HG02642 (cell line): ENCODE results near the gene ZBTB20.

Source experiments
- ATAC-seq: cut with Tn5 transposase; IDR thresholded peaks from one replicate; pipeline ENCODE4 v1.9.1; 2021; ENCODE audit warnings: mild to moderate bottlenecking; ENCODE audit not compliant: unreplicated experiment, poor library complexity

ZBTB20 gene

DNA sequence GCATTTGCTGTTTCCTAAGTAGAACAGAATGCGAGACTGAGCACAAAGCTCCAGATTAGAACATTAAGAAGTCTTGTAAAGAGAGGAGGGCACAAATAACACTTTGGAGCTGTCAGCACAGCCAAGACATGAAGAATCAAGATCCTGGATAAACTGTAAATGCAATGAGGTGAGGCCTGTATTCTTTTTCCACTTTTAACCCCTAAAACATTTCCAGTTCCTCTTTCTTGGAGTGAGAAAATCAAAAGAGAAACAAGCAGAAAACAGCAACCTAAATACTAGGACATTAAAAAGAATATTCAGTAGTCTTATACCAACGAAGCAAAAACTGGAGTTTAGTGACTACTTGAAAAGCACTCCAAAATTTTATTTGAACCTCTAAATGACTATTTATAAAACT lies 204.3 kb downstream of the ZBTB20 start:
- ATAC-seq = no peak

GRCh38 chr3:114941626-114942309 lies 205.3 kb downstream of the ZBTB20 start:
- no peak for ATAC-seq

DNA sequence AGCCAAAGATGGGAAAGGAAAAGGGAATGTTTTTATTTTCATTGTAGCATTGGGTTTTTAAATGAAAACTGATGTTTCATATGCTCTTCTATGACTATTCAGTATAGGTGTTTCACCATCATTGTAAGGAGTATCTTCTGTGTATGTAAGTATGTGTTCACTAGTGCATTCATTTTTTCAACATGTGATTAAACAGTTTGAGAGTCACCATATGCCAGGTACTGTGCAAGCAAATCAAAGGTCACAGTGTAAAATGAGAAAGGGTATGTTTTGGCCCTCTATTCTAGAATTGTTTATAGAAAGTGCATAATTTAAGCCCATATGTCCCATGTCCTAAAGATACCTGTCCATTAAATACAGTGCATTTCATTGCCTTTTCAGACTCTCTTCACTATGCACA lies 207.2 kb downstream of the ZBTB20 start:
- ATAC-seq = no peak

DNA sequence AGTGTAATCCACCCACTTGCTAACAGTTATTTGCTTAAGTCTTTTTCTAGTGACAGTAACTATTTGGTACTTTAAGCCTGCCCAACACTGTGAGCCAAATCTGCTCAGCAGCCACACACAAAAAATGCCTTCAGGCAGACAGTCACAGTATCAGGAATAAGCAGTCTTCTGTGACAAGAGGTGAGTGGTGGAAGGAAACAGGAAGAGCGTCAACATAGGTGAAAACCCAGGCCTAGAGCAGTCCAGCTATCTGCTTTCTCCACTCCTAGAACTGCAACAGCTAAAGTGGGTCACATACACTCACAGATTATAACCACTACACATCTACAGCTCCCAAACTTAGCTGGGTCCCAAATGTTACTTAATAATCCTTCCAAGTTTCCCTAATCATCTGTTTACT lies 213.7 kb downstream of the ZBTB20 start:
- no peak for ATAC-seq

DNA sequence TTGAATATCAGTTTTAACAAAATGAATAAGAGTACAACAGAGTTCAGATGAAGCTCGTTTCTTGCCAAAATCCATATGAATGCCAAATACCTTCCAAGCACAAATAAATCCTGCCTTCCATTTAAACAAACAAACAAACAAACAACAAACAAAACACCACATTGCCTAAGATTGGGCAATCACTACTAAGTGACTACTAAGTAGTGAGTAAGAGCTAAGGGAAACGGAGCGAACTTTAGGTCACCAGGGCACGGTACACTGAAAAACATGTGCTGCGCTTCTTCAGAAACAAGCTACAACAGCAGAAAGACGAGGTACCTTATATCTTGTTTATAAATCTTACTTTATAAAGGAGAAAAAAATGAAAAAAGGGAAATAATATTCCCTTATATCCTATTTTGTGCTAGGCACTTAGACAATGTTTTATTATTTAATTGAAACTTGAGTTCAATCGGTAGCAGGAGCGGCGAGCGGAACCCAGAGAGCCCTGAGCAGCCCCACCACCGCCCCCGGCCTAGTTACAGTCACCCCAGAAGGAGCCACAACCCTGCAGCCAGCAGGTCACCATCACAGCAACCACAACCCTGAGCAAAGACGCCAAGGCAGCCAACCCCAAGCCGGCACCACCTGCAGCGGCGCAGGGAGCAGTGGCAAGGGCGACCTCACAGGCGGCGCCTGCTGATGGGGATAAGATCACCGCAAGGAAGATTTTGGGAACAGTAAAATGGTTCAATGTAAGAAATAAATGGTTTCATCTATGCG lies 216.9 kb downstream of the ZBTB20 start:
- ATAC-seq = no peak

DNA sequence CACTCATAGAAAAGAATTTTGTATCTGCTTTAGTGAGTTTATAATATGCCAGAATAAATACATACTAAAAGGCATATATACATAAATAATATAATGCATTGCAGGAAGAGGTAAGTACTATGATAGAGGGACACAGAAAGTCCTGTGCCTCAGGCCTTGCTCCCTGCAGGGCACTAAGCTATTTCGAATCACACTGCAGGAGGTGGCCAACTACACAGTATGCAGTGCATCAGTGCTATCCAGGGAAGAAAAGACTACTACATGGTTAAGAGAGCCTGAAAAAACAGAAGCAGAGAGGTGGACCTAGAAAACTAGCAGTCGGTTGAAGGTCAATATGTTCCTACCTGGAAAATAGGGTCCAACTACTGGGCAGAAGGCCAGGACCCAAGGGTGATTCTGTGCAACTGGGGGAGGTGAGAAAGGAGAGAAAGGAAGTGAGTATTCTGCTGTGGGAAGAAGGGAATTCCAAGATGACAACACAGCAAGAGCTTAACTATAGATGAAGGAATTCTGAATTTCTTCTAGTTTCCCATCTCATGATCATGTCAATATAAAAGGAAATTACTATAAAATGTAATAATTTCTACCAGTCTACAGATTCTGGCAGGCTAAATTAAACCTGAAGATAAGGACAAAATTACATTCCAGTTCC lies 218.0 kb downstream of the ZBTB20 start:
- ATAC-seq = no peak

- no peak for ATAC-seq
Measured at GRCh38 chr3:114904633-114905032, 242.5 kb downstream of the ZBTB20 start.

DNA sequence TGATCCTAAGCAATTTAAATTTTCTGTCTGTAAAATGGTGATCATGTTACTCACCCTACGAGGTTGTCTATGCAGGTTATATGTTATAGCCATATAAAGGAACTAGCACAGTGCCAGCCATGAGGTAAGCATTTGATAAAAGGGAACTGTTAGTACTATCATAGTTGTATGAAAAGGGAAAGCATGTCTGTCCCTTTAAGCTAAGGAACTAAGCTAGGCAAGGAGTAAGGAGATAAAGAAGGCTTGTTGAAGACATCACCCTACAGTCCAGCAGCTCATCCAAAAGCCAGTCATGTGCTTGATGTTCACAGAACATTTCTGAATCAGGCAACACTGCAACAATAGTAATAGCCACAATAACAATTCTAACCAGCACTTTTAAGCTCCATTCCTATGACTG lies 243.9 kb downstream of the ZBTB20 start:
- ATAC-seq = no peak

- no peak for ATAC-seq
Measured at GRCh38 chr3:114902691-114903101, 244.4 kb downstream of the ZBTB20 start.

DNA sequence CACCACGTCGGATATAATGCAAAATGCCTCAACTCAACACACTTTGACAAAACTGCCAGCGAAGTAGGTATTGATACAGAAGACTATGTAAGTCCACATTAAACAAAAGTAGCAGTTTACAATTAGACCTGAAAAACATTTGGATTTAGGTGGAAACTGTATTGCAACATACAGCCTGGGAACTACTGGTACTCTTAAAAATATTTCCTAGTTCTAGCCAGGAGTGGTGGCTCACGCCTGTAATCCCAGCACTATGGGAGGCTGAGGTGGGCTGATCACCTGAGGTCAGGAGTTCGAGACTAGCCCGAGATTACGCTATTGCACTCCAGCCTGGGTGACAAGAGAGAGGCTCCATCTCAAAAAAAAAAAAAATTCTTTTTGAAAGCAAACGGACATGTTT lies 246.2 kb downstream of the ZBTB20 start:
- ATAC-seq = no peak

DNA sequence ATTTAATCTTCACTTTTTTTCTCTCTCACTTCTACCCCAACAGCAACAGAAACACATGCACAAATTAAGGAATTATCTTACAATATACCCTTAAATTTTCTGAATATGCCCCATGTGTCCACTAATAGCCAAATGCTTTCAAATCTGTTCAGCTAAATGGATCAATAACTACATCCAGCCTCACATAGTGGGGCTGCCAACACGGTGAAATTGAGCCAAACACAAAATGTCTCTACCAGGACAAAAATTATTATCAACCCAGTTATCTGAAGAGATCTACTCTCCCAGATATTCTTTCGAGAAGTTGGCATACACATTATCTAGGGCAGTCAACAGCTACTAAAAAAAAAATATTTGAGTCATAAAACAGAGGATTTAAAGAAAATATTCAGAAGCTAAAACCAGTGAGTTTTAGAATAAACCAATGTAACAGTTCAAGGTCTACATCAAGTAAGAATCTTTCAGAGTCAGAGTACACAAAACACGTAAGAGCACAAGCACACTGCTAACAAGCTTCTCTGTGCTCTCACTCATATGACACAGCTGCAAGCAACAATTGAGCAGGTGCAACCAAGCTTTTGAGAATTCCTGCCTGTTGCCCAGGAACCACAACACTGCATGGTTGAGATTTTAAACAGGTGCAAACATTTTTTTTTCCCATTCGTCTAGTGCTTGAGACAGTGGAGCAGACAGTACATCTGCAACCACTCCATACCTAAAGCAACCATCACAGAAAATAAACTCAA lies 247.7 kb downstream of the ZBTB20 start:
- ATAC-seq = no peak

GRCh38 chr3:114896978-114897377 lies 250.1 kb downstream of the ZBTB20 start:
- no peak for ATAC-seq

- ATAC-seq = no peak
Measured at GRCh38 chr3:114893361-114893760, 253.7 kb downstream of the ZBTB20 start.

GRCh38 chr3:114892880-114893279 lies 254.2 kb downstream of the ZBTB20 start:
- ATAC-seq = no peak

GRCh38 chr3:114892131-114892879 lies 254.8 kb downstream of the ZBTB20 start:
- ATAC-seq = no peak

GRCh38 chr3:114887806-114888205 lies 259.3 kb downstream of the ZBTB20 start:
- ATAC-seq = no peak

- no peak for ATAC-seq
Measured at GRCh38 chr3:114886905-114887304, 260.2 kb downstream of the ZBTB20 start.

- ATAC-seq = no peak
Measured at GRCh38 chr3:114884213-114884923, 262.7 kb downstream of the ZBTB20 start.

GRCh38 chr3:114880078-114880477 lies 267.0 kb downstream of the ZBTB20 start:
- ATAC-seq = no peak
